K562 (cell line): ENCODE measurements around the gene MYOZ3. TPM values are rescaled to one million over a fixed set of nuclear protein-coding genes. Genes with fewer than 3 reads are reported as not detected.
A peak's percentile ranks its signal among the peaks of the same experiment; 100 is the strongest.

Experiments used
- ATAC-seq: fragments of 200-7000 bp; cut with Tn5 transposase; 3 replicates; pipeline ENCODE4 v1.9.1; 2020; ENCODE audit warnings: moderate library complexity
- BruUV-seq: library from RNA; stranded (reverse); fragments of 400-500 nt; replicated peaks from 2 replicates; lab custom pipeline; 2021; lab: Mats Ljungman, UMichigan
- CTCF ChIA-PET: fragments of 300-600 bp; formaldehyde crosslinking; extraction: SDS; loops from one replicate; lab custom pipeline; 2021; ENCODE audit warnings: low intra/inter-chr PET ratio; lab: Yijun Ruan, JAX
- POLR2A ChIA-PET: fragments of 300-600, 350-650 bp; sonication (Branson Sonifier 250); formaldehyde crosslinking; extraction: SDS; loops from one replicate; lab custom pipeline; 2021; ENCODE audit warnings: antibody characterized with exemption, inconsistent platforms; lab: Yijun Ruan, JAX
- DNase-seq, 4 experiments: peaks; one replicate each; pipeline versions ENCODE4 v3.0.0 to v3.0.0-alpha.2; 2011 to 2018; ENCODE audit warnings: low spot score in 3 of 4, mixed read lengths in 3 of 4; ENCODE audit errors: extremely low read depth in 1 of 4
- FAIRE-seq: peaks from 2 replicates; lab custom pipeline; 2011; peaks lifted over from hg19 to GRCh38; lab: Jason Lieb, UNC
- H2AFZ ChIP-seq: 2 replicates; pipeline ENCODE4 v1.6.0; 2011; ENCODE audit warnings: low read depth, low read length, control low read depth, inconsistent platforms
- H3K27ac ChIP-seq: fragments of 200-600 bp; 3 replicates; pipeline ENCODE4 v1.8.0; 2011; ENCODE audit warnings: low read depth, mild to moderate bottlenecking, control low read depth, inconsistent platforms, low read length, moderate library complexity, mixed read lengths; ENCODE audit errors: extremely low read depth
- H3K27me3 ChIP-seq, 2 experiments: fragments of 300-600 bp in 1 of 2; 2 replicates in 1 of 2; 3 replicates in 1 of 2; pipeline versions ENCODE4 v1.6.0 to v1.8.0; 2011; ENCODE audit warnings: inconsistent platforms in 2 of 2, low read length in 2 of 2, mild to moderate bottlenecking in 1 of 2, mixed read lengths in 1 of 2, moderate library complexity in 1 of 2; ENCODE audit not compliant: control insufficient read depth in 2 of 2, insufficient read depth in 2 of 2
- H3K36me3 ChIP-seq: fragments of 300-600 bp; 3 replicates; pipeline ENCODE4 v1.8.0; 2011; ENCODE audit warnings: mild to moderate bottlenecking, low read length, inconsistent platforms; ENCODE audit not compliant: control insufficient read depth, insufficient read depth
- H3K4me1 ChIP-seq, 2 experiments: fragments of 200-600 bp in 1 of 2; replicated peaks in 1 of 2; 2 replicates in 1 of 2; 3 replicates in 1 of 2; pipeline versions ENCODE4 v1.5.1 to v1.8.0; 2011; ENCODE audit warnings: inconsistent platforms in 2 of 2, low read length in 2 of 2, mild to moderate bottlenecking in 1 of 2, mixed read lengths in 1 of 2, moderate library complexity in 1 of 2; ENCODE audit not compliant: control insufficient read depth in 2 of 2, insufficient read depth in 2 of 2
- H3K4me2 ChIP-seq: 2 replicates; pipeline ENCODE4 v1.6.1; 2011; ENCODE audit warnings: low read length, control low read depth, inconsistent platforms, mixed read lengths; ENCODE audit not compliant: insufficient read depth
- H3K4me3 ChIP-seq: fragments of 200-600 bp; sonication (generic), shearing (Covaris generic); 2 replicates; pipeline ENCODE4 v1.5.1; 2016; ENCODE audit warnings: control low read depth, inconsistent platforms
- H3K79me2 ChIP-seq: fragments of 200-600 bp; 3 replicates; pipeline ENCODE4 v1.8.0; 2011; ENCODE audit warnings: low read length, inconsistent platforms; ENCODE audit not compliant: control insufficient read depth, insufficient read depth
- H3K9ac ChIP-seq, 2 experiments: 2 replicates each; pipeline versions ENCODE4 v1.6.0 to v1.6.1; 2011; ENCODE audit warnings: low read depth in 2 of 2, low read length in 2 of 2, control low read depth in 1 of 2, inconsistent platforms in 1 of 2, mild to moderate bottlenecking in 1 of 2, mixed read lengths in 1 of 2; ENCODE audit not compliant: insufficient read depth in 1 of 2
- H3K9me1 ChIP-seq: one replicate; pipeline ENCODE4 v1.6.0; 2011; ENCODE audit warnings: inconsistent platforms, mild to moderate bottlenecking, low read length, moderate library complexity; ENCODE audit not compliant: control insufficient read depth, insufficient read depth
- H3K9me3 ChIP-seq: replicated peaks from 2 replicates; pipeline ENCODE4 v1.5.1; 2011; ENCODE audit warnings: low read depth, low read length, inconsistent platforms; ENCODE audit not compliant: control insufficient read depth, insufficient read depth
- H4K20me1 ChIP-seq: replicated peaks from 2 replicates; pipeline ENCODE4 v1.6.1; 2011; ENCODE audit warnings: low read length, inconsistent platforms, mixed read lengths; ENCODE audit not compliant: control insufficient read depth, insufficient read depth
- ATF7 ChIP-seq: fragments of 450-650 bp; IDR thresholded peaks from 2 replicates; pipeline ENCODE4 v1.7.1; 2014; ENCODE audit warnings: mild to moderate bottlenecking, moderate library complexity
- CBFA2T3 ChIP-seq: fragments of 450-650 bp; IDR thresholded peaks from 2 replicates; pipeline ENCODE4 v1.6.1; 2017
- ELF4 ChIP-seq: fragments of 450-650 bp; formaldehyde crosslinking; IDR thresholded peaks from 2 replicates; pipeline ENCODE4 v1.4.0; 2022; ENCODE audit warnings: missing genetic modification characterization
- EP400 ChIP-seq: fragments of 450-650 bp; IDR thresholded peaks from 2 replicates; pipeline ENCODE4 v1.6.1; 2017; ENCODE audit warnings: antibody characterized with exemption, mild to moderate bottlenecking, moderate library complexity
- KDM5B ChIP-seq: fragments of 200-600 bp; sonication (generic); IDR thresholded peaks from 2 replicates; pipeline ENCODE4 v1.6.1; 2012; ENCODE audit warnings: low read depth, mild to moderate bottlenecking, moderate library complexity, low read length, control low read depth, inconsistent platforms; ENCODE audit not compliant: insufficient replicate concordance
- LARP7 ChIP-seq: fragments of 450-650 bp; IDR thresholded peaks from 2 replicates; pipeline ENCODE4 v1.6.1; 2016
- MAZ ChIP-seq, 2 experiments: fragments of 450-650 bp in 1 of 2; sonication (generic) in 1 of 2; formaldehyde crosslinking; IDR thresholded peaks in 1 of 2; conservative IDR thresholded peaks in 1 of 2; 2 replicates each; pipeline versions ENCODE4 v1.4.0 to v1.5.0; 2020; ENCODE audit warnings: mild to moderate bottlenecking in 1 of 2, missing genetic modification reagents in 1 of 2
- NR2F6 ChIP-seq: fragments of 450-650 bp; formaldehyde crosslinking; IDR thresholded peaks from 2 replicates; pipeline ENCODE4 v1.4.0; 2020; ENCODE audit warnings: mild to moderate bottlenecking
- PHB2 ChIP-seq: fragments of 450-650 bp; IDR thresholded peaks from 2 replicates; pipeline ENCODE4 v1.6.1; 2017; ENCODE audit warnings: low read depth
- TOE1 ChIP-seq, 2 experiments: fragments of 450-650 bp in 1 of 2; sonication (generic) in 1 of 2; formaldehyde crosslinking in 1 of 2; IDR thresholded peaks; 2 replicates each; pipeline versions ENCODE4 v1.7.1 to v1.8.0; 2016 to 2022; ENCODE audit warnings: borderline replicate concordance in 2 of 2, mild to moderate bottlenecking in 2 of 2, antibody characterized with exemption in 1 of 2, inconsistent platforms in 1 of 2, low read depth in 1 of 2, missing genetic modification reagents in 1 of 2, moderate library complexity in 1 of 2
- TSC22D4 ChIP-seq: fragments of 450-650 bp; IDR thresholded peaks from 2 replicates; pipeline ENCODE4 v1.6.1; 2016; ENCODE audit warnings: missing genetic modification characterization, missing biosample characterization, control low read depth
- ZBTB49 ChIP-seq: sonication (generic); formaldehyde crosslinking; IDR thresholded peaks from 2 replicates; pipeline ENCODE4 v1.8.0; 2022; ENCODE audit warnings: missing genetic modification reagents, mild to moderate bottlenecking, borderline replicate concordance
- ZNF830 ChIP-seq: fragments of 250-450 bp; sonication (Bioruptor Pico); IDR thresholded peaks from 2 replicates; pipeline ENCODE4 v1.5.0; 2021; ENCODE audit warnings: mild to moderate bottlenecking
- WGBS: fragments of 100-300 bp; shearing (Covaris generic); methylation state at CpG from one replicate; pipeline ENCODE4 v1.1.6; 2016; ENCODE audit warnings: low coverage, mixed read lengths; ENCODE audit not compliant: insufficient coverage; ENCODE audit errors: missing lambda C conversion rate; 5-methylcytosine and 5-hydroxymethylcytosine counted together
- in situ Hi-C: fragments of 300-500 bp; cut with MboI; formaldehyde crosslinking; loops from 4 replicates; pipeline ENCODE4 v1.15.0; 2018; ENCODE audit warnings: inconsistent platforms, mixed read lengths
- intact Hi-C: fragments of 100-400 bp; cut with micrococcal nuclease; formaldehyde crosslinking; loops from 2 replicates; pipeline ENCODE4 v1.14.2; 2022
- polyA plus RNA-seq, 8 experiments: library from polyadenylated mRNA; depleted of rRNA in 4 of 8; stranded (reverse) in 5 of 8; unstranded in 3 of 8; fragments of >200 nt; fragmentation: Nextera tagmentation in 2 of 8; fragmentation: Illumina TruSeq in 1 of 8; extraction: Ambion mirVana in 2 of 8; extraction: Trizol in 1 of 8; gene quantifications; 2 replicates each; pipeline versions ENCODE4 v1.2.1 to v1.2.3, GENCODE V29; 2011 to 2014; ENCODE audit warnings: inconsistent platforms in 1 of 8, missing spikeins in 1 of 8
- total RNA-seq, 7 experiments: library from RNA; depleted of rRNA in 6 of 7; stranded (reverse); fragments of >200 nt in 6 of 7; fragmentation: Illumina TruSeq in 2 of 7; extraction: Trizol in 2 of 7; gene quantifications; 2 replicates each; pipeline versions ENCODE4 v1.2.1 to v1.2.3, GENCODE V29; 2011 to 2021; ENCODE audit warnings: low replicate concordance in 1 of 7
- TF ChIP-seq, protein P1 (sequence below): fragments of 450-650 bp; IDR thresholded peaks from 2 replicates; pipeline ENCODE4 v1.6.1; 2017; ENCODE audit warnings: antibody characterized with exemption, mild to moderate bottlenecking

The MYOZ3 gene
- total and polyA plus RNA-seq, 9 of the 15 experiments (the other 6 are each of a cell fraction or from before 2014, with no cell fraction given), result not detected

DNA sequence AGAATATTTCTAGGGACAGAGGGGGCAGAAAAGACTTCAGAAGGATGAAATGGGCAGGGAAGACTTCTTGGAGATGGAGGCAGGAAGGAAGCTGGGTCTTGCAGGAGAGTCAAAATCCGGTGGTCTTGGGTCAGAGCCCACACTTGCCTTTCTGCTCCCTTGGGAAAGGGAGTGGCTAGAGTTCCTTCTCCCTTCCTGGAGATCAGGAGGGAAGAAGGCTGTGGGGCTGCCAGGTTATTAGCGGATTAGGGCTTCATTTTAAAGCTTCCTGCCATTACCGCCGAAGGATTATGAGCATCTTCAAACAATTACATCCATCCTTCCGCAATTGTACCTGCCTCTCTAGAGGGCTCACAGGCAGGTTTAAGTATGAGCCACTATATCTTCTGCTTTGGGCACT, 39.8 kb upstream of the MYOZ3 start (continued):
- TF ChIP-seq LARP7 (no peak), ZNF830 (CRISPR knock-in tag) (no peak), PHB2 (no peak), TSC22D4 (tag) (no peak), ZBTB49 (no peak), ATF7 (no peak)
- TF ChIP-seq, all 486 proteins: peak for 0

- TF ChIP-seq EP400 (no peak), ELF4 (CRISPR knock-in tag) (no peak), TOE1 (IDR thresholded peaks at IDR 0.05; ENCODE audit: borderline replicate concordance) (no peak), TOE1 (CRISPR knock-in tag; IDR thresholded peaks at IDR 0.05; ENCODE audit: borderline replicate concordance, low read depth) (no peak), KDM5B (no peak), CBFA2T3 (0 out of 2 replicates have a peak, but pooled peaks have one; percentile 22), NR2F6 (CRISPR knock-in tag) (no peak), MAZ (CRISPR knock-in tag; conservative IDR thresholded peaks at IDR 0.05 in 1 of 2, IDR thresholded peaks at IDR 0.05 in 1 of 2) (no peak)
- TF ChIP-seq, protein P1, sequence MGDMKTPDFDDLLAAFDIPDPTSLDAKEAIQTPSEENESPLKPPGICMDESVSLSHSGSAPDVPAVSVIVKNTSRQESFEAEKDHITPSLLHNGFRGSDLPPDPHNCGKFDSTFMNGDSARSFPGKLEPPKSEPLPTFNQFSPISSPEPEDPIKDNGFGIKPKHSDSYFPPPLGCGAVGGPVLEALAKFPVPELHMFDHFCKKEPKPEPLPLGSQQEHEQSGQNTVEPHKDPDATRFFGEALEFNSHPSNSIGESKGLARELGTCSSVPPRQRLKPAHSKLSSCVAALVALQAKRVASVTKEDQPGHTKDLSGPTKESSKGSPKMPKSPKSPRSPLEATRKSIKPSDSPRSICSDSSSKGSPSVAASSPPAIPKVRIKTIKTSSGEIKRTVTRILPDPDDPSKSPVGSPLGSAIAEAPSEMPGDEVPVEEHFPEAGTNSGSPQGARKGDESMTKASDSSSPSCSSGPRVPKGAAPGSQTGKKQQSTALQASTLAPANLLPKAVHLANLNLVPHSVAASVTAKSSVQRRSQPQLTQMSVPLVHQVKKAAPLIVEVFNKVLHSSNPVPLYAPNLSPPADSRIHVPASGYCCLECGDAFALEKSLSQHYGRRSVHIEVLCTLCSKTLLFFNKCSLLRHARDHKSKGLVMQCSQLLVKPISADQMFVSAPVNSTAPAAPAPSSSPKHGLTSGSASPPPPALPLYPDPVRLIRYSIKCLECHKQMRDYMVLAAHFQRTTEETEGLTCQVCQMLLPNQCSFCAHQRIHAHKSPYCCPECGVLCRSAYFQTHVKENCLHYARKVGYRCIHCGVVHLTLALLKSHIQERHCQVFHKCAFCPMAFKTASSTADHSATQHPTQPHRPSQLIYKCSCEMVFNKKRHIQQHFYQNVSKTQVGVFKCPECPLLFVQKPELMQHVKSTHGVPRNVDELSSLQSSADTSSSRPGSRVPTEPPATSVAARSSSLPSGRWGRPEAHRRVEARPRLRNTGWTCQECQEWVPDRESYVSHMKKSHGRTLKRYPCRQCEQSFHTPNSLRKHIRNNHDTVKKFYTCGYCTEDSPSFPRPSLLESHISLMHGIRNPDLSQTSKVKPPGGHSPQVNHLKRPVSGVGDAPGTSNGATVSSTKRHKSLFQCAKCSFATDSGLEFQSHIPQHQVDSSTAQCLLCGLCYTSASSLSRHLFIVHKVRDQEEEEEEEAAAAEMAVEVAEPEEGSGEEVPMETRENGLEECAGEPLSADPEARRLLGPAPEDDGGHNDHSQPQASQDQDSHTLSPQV, result no peak
- Histone ChIP-seq H3K9me1 (no peaks in the 10 kb centered on the region), H3K79me2 (no peaks in the 10 kb centered on the region), H3K4me1 (peaks cover 0 to 17% of the 10 kb centered on the region in 2 experiments; a peak in 2 of 5 replicates), H4K20me1 (peaks cover 11% of the 10 kb centered on the region; the same call in 1 of the 2 replicates), H3K4me2 (no peak overlapping the region), H3K36me3 (no peaks in the 10 kb centered on the region), H3K4me3 (no peak overlapping the region), H2AFZ (no peak overlapping the region), H3K9me3 (no peaks in the 10 kb centered on the region), H3K27ac (no peak overlapping the region), H3K9ac (no peak overlapping the region), H3K27me3 (peaks cover 34 to 78% of the 10 kb centered on the region in 2 experiments; a peak in 4 of 5 replicates)
- DNase-seq (no peak), FAIRE-seq (no peak), ATAC-seq (no peak)
- in situ Hi-C loops, result no loop called here
- POLR2A ChIA-PET, result interaction anchor here (0.7 kb wide), 1 partner anchor 15 kb away, joined by 3 read pairs; no protein-coding TSS in a partner anchor
- WGBS, result 0% methylated on average over 2 of the region's 2 CpGs
- CTCF ChIA-PET, result no interaction called here
- no TSS peak for BruUV-seq
- intact Hi-C loops, result no loop called here
Measured at GRCh38 chr5:150622157-150622556, 38.9 kb upstream of the MYOZ3 start.
